OCI-LY7 (cell line): ENCODE data around the gene MYOF.

Source experiments
- CTCF ChIP-seq: fragments of 200-600 bp; sonication (generic); conservative IDR thresholded peaks from 2 replicates; pipeline ENCODE4 v1.5.1; 2014; ENCODE audit warnings: mild to moderate bottlenecking, antibody characterized with exemption, low read length, moderate library complexity, mixed read lengths
- EZH2phosphoT487 ChIP-seq: fragments of 200-600 bp; sonication (generic); IDR thresholded peaks from 2 replicates; pipeline ENCODE4 v1.6.1; 2018; ENCODE audit warnings: low read depth, borderline replicate concordance, mild to moderate bottlenecking, mixed run types, antibody characterized with exemption, low read length, moderate library complexity, mixed read lengths

GRCh38 chr10:93491602-93492121 is 9.5 kb upstream of the MYOF start:
- TF ChIP-seq CTCF: no peak
- TF ChIP-seq EZH2phosphoT487: no peak
